ENCODE measurements around the gene OPN3.
A peak's percentile ranks its signal among the peaks of the same experiment; 100 is the strongest.

DNA sequence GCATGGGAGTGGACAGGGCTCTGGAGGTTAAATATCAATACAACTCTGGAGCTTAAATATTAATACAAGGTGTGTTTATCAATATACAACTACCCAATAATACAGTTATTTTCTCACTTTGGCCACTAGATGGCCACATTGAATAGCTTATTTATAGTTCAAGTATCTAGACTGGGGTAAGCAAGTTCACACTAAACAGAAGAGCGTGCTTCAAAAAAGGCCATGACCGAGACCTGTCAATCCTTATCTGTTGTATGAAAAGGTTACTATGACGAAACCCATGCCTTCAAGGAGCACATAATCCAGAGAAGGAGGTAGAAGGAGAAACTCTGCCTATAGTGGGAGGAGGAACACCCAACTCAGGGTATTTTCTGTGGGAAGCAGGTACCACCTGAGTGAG, 29.1 kb downstream of the OPN3 start:
- TF ChIP-seq SP1 (IDR thresholded peaks at IDR 0.05) (no peak), ZNF384 (IDR thresholded peaks at IDR 0.05) (no peak), ELF4 (IDR thresholded peaks at IDR 0.05) (no peak), CTBP1 (IDR thresholded peaks at IDR 0.05; ENCODE audit: borderline replicate concordance) (no peak), FOXA1 (IDR thresholded peaks at IDR 0.05) (no peak), FOXK2 (IDR thresholded peaks at IDR 0.05) (no peak), HDGF (IDR thresholded peaks at IDR 0.05; ENCODE audit: borderline replicate concordance) (no peak), TARDBP (IDR thresholded peaks at IDR 0.05) (no peak), LEF1 (IDR thresholded peaks at IDR 0.05; ENCODE audit: borderline replicate concordance) (no peak), FOXM1 (IDR thresholded peaks at IDR 0.05; ENCODE audit: borderline replicate concordance) (no peak)
- TF ChIP-seq, protein P1, sequence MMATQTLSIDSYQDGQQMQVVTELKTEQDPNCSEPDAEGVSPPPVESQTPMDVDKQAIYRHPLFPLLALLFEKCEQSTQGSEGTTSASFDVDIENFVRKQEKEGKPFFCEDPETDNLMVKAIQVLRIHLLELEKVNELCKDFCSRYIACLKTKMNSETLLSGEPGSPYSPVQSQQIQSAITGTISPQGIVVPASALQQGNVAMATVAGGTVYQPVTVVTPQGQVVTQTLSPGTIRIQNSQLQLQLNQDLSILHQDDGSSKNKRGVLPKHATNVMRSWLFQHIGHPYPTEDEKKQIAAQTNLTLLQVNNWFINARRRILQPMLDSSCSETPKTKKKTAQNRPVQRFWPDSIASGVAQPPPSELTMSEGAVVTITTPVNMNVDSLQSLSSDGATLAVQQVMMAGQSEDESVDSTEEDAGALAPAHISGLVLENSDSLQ (IDR thresholded peaks at IDR 0.05) = 0 out of 2 replicates have a peak, but pooled peaks have one; percentile 21

All from HEK293T (cell line).